ENCODE results near the gene PRMT5.

PRMT5 gene

GRCh38 chr14:22886500-22887259, 42.5 kb downstream of the PRMT5 start:
- Histone ChIP-seq H3K36me3 (ENCODE audit: control insufficient read depth, low read length) (0 out of 2 replicates have a peak, but pooled peaks cover 2% of the 10 kb centered on the region), H3K9me2 (replicated peaks; ENCODE audit: control insufficient read depth, low read length) (no peaks in the 10 kb centered on the region), H3K4me1 (ENCODE audit: control insufficient read depth, low read length) (peaks cover 87% of the 10 kb centered on the region), H3F3A (ENCODE audit: control insufficient read depth, insufficient read depth) (peaks cover 38% of the 10 kb centered on the region), H3K79me2 (ENCODE audit: control insufficient read depth, low read length) (no peaks in the 10 kb centered on the region), H3K27me3 (ENCODE audit: control insufficient read depth, low read length) (no peaks in the 10 kb centered on the region), H3K4me3 (ENCODE audit: low read length) (peak overlapping the region; percentile 75), H3K9me3 (ENCODE audit: control insufficient read depth, insufficient read depth, low read length) (no peaks in the 10 kb centered on the region), H4K20me1 (ENCODE audit: control insufficient read depth, insufficient read depth, low read depth, low read length) (no peaks in the 10 kb centered on the region), H3K4me2 (ENCODE audit: low read length) (peak overlapping the region; percentile 94), H3K27ac (ENCODE audit: low read depth, low read length) (peak overlapping the region; percentile 96)
- TF ChIP-seq EZH2phosphoT487 (IDR thresholded peaks at IDR 0.05; ENCODE audit: borderline replicate concordance, low read length), result no peak
- peak; percentile 41 for TF ChIP-seq CTCF (IDR thresholded peaks at IDR 0.05; ENCODE audit: low read depth, low read length, poor library complexity, severe bottlenecking)

GRCh38 chr14:22885975-22886374, 43.2 kb downstream of the PRMT5 start:
- Histone ChIP-seq H3K9me3 (ENCODE audit: control insufficient read depth, insufficient read depth, low read length) (no peaks in the 10 kb centered on the region), H3K4me3 (ENCODE audit: low read length) (peak overlapping the region; percentile 75), H3K36me3 (ENCODE audit: control insufficient read depth, low read length) (0 out of 2 replicates have a peak, but pooled peaks cover 2% of the 10 kb centered on the region), H3F3A (ENCODE audit: control insufficient read depth, insufficient read depth) (peaks cover 42% of the 10 kb centered on the region), H4K20me1 (ENCODE audit: control insufficient read depth, insufficient read depth, low read depth, low read length) (no peaks in the 10 kb centered on the region), H3K4me1 (ENCODE audit: control insufficient read depth, low read length) (peaks cover 89% of the 10 kb centered on the region), H3K27ac (ENCODE audit: low read depth, low read length) (peak overlapping the region; percentile 96; the same call in 1 of the 2 replicates), H3K27me3 (ENCODE audit: control insufficient read depth, low read length) (no peaks in the 10 kb centered on the region), H3K79me2 (ENCODE audit: control insufficient read depth, low read length) (no peaks in the 10 kb centered on the region), H3K4me2 (ENCODE audit: low read length) (peak overlapping the region; percentile 94), H3K9me2 (replicated peaks; ENCODE audit: control insufficient read depth, low read length) (no peaks in the 10 kb centered on the region)
- TF ChIP-seq EZH2phosphoT487 (IDR thresholded peaks at IDR 0.05; ENCODE audit: borderline replicate concordance, low read length) (no peak), CTCF (IDR thresholded peaks at IDR 0.05; ENCODE audit: low read depth, low read length, poor library complexity, severe bottlenecking) (no peak)

DNA sequence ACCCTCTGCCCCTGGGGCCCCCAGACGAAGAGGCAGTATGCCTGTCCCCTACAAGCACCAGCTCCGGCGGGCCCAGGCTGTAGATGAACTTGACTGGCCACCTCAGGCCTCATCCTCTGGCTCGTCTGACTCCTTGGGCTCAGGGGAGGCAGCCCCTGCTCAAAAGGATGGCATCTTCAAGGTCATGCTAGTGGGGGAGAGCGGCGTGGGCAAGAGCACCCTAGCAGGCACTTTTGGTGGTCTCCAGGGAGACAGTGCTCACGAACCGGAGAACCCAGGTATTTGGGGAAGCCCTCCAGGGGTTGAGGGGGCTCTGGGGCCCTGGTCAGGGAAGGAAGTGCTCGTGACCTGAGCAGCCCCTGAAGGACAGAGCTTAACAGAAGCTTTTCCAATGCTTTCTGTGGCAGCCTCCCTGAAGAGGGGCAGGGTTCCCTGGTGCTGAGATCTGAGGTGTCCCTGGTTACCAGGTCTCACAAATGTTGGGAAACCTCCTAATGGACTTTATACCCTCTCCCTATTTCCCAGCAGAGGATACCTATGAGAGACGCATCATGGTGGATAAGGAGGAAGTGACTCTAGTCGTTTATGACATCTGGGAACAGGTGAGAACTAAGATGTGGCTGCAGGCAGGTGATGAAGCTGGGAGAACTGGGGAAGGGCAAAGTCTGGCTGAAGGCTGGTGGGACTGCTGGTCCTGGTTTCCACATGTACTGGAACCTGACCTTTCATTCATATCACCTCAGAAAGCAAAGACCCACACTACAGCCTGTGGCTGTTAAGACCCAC, 44.2 kb downstream of the PRMT5 start:
- Histone ChIP-seq H3F3A (ENCODE audit: control insufficient read depth, insufficient read depth) (peaks cover 35% of the 10 kb centered on the region), H3K9me2 (replicated peaks; ENCODE audit: control insufficient read depth, low read length) (no peaks in the 10 kb centered on the region), H3K79me2 (ENCODE audit: control insufficient read depth, low read length) (no peaks in the 10 kb centered on the region), H3K4me2 (ENCODE audit: low read length) (no peak overlapping the region), H3K9me3 (ENCODE audit: control insufficient read depth, insufficient read depth, low read length) (no peaks in the 10 kb centered on the region), H3K27ac (ENCODE audit: low read depth, low read length) (no peak overlapping the region), H3K4me3 (ENCODE audit: low read length) (no peak overlapping the region), H3K4me1 (ENCODE audit: control insufficient read depth, low read length) (peaks cover 81% of the 10 kb centered on the region), H4K20me1 (ENCODE audit: control insufficient read depth, insufficient read depth, low read depth, low read length) (no peaks in the 10 kb centered on the region), H3K27me3 (ENCODE audit: control insufficient read depth, low read length) (no peaks in the 10 kb centered on the region), H3K36me3 (ENCODE audit: control insufficient read depth, low read length) (0 out of 2 replicates have a peak, but pooled peaks cover 2% of the 10 kb centered on the region)
- TF ChIP-seq CTCF (IDR thresholded peaks at IDR 0.05; ENCODE audit: low read depth, low read length, poor library complexity, severe bottlenecking) (no peak), EZH2phosphoT487 (IDR thresholded peaks at IDR 0.05; ENCODE audit: borderline replicate concordance, low read length) (no peak)
